NCI-H510A (cell line): ENCODE data around the gene TFCP2.
A peak's percentile ranks its signal among the peaks of the same experiment; 100 is the strongest.

Experiments used
- DNase-seq: peaks from one replicate; lab custom pipeline; 2025; lab: John Stamatoyannopoulos, UW

Gene TFCP2

DNA sequence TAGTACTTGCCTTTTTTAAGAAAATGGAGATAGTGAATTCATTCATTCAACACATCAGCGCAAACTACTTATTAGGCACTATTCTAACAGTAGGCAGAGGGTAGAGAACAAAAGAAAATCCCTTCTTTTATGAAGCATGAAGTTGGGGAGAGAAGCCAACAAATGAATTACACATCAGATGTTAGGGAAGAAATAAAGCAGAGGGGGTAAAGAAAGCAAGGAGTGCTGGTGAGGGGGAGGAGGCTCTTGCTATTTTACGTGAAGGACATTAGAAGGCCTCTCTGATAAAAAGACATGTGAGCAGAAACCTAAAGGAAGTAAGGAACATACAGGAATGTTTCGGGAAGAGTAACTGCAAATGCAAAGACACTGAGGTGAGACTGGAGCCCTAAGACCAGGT is 22.2 kb downstream of the TFCP2 start:
- no peak for DNase-seq

- no peak for DNase-seq
Observed at GRCh38 chr12:51147309-51147708, 25.6 kb downstream of the TFCP2 start.

DNA sequence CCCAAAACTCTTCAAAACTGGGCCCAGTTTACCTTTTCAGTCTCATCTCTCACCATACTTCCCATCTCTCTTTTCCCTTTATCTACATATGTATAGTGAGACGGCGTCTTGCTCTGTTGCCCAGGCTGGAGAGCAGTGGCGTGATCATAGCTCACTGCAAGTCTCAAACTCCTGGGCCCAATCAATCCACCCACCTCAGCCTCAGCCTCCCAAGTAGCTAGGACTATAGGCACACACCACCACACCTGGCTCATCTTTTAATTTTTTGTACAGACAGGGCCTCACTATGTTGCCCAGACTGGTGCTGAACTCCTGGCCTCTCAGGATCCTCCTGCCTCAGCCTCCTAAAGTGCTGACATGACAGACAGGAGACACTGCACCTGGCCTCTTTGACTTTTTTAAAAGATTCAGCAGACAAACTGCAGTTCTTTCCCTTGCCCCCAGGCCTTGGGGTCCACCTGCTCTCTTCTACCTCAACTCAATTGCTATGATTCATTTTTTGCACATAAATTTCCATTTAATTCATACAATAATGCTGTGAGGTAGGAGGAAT is 33.6 kb downstream of the TFCP2 start:
- DNase-seq: no peak

GRCh38 chr12:51132693-51133092 is 40.2 kb downstream of the TFCP2 start:
- no peak for DNase-seq

DNA sequence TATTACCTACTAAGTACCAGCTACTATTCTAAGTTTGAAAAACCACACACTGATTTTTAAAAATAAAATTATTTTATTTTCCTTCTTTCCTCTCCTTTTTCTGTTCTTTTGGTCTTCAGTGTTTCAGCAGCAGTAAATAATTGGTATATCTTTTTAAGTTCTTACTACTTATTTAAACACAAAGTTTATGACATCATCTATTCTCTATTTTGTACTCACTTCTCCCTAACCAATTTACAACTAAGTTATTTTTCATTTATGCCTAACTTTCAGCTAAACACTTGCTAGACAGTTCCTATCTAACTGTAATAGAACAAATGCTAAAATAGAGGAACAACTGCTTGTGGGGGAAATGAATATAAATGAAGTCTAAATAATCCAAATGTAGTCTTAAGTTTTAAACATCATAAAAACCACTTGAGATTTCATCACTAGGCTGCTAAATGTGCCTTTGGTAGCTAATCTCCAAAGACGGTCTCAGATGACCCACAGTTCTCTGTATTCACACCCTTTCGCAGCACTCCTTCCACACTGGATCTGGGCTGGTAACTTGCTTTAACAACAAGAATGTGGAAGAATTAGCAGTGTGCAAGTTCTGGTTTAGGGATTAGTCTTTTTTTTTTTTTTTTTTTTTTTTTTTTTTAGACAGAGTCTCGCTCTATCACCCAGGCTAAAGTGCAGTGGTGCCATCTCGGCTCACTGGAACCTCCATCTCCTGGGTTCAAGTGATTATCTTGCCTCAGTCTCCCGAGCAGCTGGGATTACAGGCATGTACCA is 41.0 kb downstream of the TFCP2 start:
- DNase-seq: no peak

DNA sequence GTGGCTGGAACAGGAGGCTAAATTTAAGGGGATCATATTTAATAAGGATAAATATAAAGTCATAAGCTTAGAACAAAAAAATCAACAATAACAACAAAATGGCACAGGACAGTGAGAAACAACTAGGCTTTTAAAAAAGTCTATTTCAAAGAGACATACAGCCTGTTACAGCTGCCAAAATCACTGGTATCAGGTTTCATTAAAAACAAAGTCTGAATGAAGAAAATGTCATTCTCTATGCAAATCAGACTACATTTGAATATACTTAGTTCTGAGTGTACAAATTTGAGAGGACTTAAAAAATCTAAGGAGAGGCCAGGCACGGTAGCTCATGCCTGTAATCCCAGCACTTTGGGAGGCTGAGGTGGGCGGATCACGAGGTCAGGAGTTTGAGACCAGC is 44.0 kb downstream of the TFCP2 start:
- DNase-seq: no peak

GRCh38 chr12:51127050-51127729 is 45.7 kb downstream of the TFCP2 start:
- DNase-seq: no peak

- no peak for DNase-seq
Observed at GRCh38 chr12:51126297-51126696, 46.6 kb downstream of the TFCP2 start.

GRCh38 chr12:51124504-51124903 is 48.4 kb downstream of the TFCP2 start:
- no peak for DNase-seq

GRCh38 chr12:51122844-51123243 is 50.1 kb downstream of the TFCP2 start:
- DNase-seq: no peak

- no peak for DNase-seq
Observed at GRCh38 chr12:51118706-51119105, 54.2 kb downstream of the TFCP2 start.

DNA sequence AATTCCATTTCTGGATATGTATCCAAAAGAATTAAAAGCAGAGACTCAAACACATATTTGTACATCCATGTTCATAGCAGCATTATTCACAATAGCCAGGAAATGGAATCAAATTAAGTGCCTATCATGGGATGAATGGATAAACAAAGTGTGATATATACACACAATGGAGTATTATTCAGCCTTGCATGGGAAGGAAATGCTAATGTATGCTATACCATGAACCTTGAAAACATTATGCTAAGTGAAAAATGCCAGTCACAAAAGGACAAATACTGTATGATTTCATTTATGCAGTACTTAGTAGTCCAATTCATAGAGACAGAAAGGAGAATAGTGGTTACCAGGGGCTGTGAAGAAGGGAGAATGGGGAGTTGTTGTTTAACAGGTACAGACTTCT is 57.4 kb downstream of the TFCP2 start:
- no peak for DNase-seq

DNA sequence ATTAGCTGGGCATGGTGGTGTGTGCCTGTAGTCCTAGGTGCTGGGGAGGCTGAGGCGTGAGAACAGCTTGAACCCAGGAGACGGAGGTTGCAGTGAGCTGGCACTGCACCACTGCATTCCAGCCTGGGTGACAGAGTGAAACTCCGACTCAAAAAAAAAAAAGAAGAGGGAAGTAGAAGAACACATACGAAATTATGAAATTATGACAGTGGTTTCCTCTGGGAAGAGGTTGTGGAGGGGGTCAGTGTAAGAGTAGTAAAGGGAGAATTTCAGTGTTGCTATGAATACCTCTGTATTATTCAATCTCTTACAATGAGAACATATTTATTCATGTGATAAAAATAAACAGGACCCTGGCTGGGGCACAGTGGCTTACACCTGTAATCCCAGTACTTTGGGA is 64.8 kb downstream of the TFCP2 start:
- DNase-seq: no peak

- DNase-seq: no peak
Observed at GRCh38 chr12:51103977-51104376, 69.0 kb downstream of the TFCP2 start.

- DNase-seq: no peak
Observed at GRCh38 chr12:51098611-51099010, 74.3 kb downstream of the TFCP2 start.

DNA sequence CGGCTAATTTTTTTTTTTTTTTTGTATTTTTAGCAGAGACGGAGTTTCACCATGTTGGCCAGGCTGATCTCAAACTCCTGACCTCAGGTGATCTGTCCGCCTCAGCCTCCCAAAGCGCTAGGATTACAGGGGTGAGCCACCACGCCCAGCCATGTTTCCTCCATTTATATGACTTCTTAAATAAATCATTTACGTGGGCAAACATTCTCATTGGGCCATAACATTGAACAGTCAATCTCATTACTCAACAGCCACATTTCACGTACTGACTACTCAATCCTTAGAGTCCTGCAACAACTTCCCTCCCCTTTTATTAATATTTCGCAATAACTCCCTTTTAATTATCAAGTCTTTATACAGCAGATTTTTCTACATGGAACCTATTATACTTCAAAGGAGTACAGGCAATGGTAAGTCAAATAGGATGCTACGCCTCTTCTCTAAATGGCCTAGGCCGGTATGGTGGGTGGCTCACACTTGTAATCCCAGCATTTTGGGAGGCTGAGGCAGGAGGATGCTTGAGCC is 82.2 kb downstream of the TFCP2 start:
- no peak for DNase-seq

GRCh38 chr12:51087818-51088217 is 85.1 kb downstream of the TFCP2 start:
- DNase-seq: no peak

- DNase-seq: no peak
Observed at GRCh38 chr12:51086933-51087332, 86.0 kb downstream of the TFCP2 start.

- no peak for DNase-seq
Observed at GRCh38 chr12:51085757-51086156, 87.2 kb downstream of the TFCP2 start.

DNA sequence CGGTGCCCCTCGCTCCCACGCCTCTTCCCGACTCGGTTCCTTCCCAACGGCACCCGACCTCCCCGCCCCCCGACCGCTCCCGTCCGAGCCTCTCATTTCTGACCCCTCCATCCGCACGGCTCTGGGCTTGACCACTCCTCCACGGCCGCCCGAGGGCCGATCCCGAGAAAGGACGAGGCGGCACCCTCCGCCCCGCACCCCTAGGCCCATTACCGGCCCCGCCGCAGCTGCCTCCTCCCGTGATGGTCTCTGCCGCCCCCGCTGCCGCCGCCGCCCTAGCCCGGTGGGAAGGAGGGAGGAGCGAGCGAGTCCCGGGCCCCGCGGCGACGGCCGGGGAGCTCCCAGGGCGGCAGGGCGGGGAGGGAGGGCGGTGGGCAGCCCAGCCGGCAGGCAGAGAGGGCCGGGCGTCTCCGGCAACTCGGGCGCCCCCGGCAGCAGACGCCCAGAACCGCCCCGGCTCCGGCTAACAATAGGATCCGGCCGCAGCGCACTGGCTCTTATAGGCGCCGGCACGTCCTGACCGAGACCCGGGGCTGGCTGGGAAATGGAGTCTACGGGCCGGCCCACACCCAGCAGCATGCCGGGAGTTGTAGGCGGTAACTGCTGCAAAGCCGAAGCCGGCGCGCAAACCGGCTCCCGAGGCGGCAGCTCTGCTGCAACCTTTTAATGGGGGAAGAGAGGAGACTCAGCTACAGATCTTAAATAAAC is 89.7 kb downstream of the TFCP2 start, which contains the start of gene CSRNP2:
Gene CSRNP2 (minus strand): TSS at position 471 of the 708 bp plus-strand sequence. CDS start 7,035 bp downstream, outside the sequence.
- DNase-seq: peak; percentile 94

DNA sequence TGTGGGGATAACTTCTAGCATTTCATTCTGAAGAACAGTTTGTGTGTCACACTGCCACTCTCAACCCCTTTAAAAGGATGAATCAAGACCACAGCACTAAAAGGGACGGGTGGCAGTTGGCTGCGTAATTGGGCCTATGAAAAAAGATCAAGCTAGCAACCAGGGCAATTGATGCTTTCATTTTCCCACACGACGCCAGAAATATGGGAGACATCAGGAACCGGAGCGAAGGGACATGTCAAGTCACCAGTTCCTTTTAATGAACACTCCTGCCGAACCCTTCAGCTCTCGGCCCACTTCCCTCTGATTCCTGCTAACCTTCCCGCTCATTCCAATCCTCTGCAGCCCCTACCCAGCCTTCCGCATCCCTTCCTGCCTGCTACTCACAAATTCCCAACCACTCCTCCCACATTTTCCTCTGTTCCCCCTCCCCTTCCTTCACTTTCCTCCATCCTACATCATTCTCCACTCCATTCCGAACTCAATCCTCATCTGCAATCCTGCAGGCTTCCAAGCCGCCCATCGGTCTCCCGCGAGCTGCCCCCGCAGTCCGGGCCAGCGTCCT is 90.3 kb downstream of the TFCP2 start:
- DNase-seq: no peak

DNA sequence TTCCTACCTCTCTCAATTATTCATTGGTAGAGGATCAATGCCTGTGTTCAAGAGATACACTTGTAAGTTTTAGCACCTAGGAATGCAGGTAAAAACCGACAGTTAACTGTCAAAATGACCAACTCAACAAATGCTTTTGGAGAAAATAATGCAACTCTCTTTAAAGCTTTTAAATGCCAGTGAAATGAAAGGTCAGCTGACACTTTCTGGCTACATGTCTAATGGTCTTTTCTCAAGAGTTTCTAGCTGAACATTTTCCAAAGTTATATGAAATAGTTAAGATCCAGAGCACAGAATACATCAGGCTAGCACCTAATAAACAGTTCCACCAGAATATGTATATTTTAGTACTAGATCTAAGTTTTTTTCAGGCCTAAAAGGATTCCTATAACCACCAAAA is 91.5 kb downstream of the TFCP2 start:
- no peak for DNase-seq
